H1 (cell line): Measurements from ENCODE around the gene AOPEP. TPM values are rescaled to one million over a fixed set of nuclear protein-coding genes. Genes with fewer than 3 reads are reported as not detected.

Source experiments
- CTCF ChIA-PET: fragments of 300-600 bp; sonication (Branson Sonifier 250); formaldehyde crosslinking; loops from one replicate; lab custom pipeline; 2021; ENCODE audit not compliant: partially characterized antibody; lab: Charles Lee
- POLR2A ChIA-PET: fragments of 300-600 bp; sonication (Branson Sonifier 250); formaldehyde crosslinking; loops from one replicate; lab custom pipeline; 2021; ENCODE audit warnings: inconsistent platforms; ENCODE audit not compliant: partially characterized antibody; lab: Charles Lee
- DNase-seq, 2 experiments: peaks; one replicate each; pipeline versions ENCODE4 v3.0.0 to v3.0.0-alpha.2; 2010 to 2022; ENCODE audit warnings: low spot score in 2 of 2, low read depth in 1 of 2, mixed read lengths in 1 of 2
- FAIRE-seq: peaks from 2 replicates; lab custom pipeline; 2011; peaks lifted over from hg19 to GRCh38; lab: Jason Lieb, UNC
- H2AFZ ChIP-seq: 2 replicates; pipeline ENCODE4 v1.8.1; 2012; ENCODE audit warnings: low read length, inconsistent platforms
- H2AK5ac ChIP-seq: 2 replicates; pipeline ENCODE4 v1.6.1; 2013; ENCODE audit warnings: low read depth, low read length
- H2BK120ac ChIP-seq: replicated peaks from 2 replicates; pipeline ENCODE3; 2013; ENCODE audit warnings: low read depth, low read length, inconsistent platforms
- H2BK12ac ChIP-seq: 2 replicates; pipeline ENCODE4 v1.6.1; 2013; ENCODE audit warnings: low read depth, low read length
- H2BK15ac ChIP-seq: 2 replicates; pipeline ENCODE4 v1.6.1; 2013; ENCODE audit warnings: low read length
- H2BK20ac ChIP-seq: 2 replicates; pipeline ENCODE4 v1.6.1; 2013; ENCODE audit warnings: low read length
- H2BK5ac ChIP-seq: 2 replicates; pipeline ENCODE4 v1.6.1; 2013; ENCODE audit warnings: low read depth, low read length
- H3K14ac ChIP-seq: 2 replicates; pipeline ENCODE4 v1.6.1; 2013; ENCODE audit warnings: inconsistent platforms; ENCODE audit not compliant: insufficient read length
- H3K18ac ChIP-seq: 2 replicates; pipeline ENCODE4 v1.6.1; 2013; ENCODE audit warnings: low read length; ENCODE audit errors: extremely low read depth
- H3K23ac ChIP-seq: 2 replicates; pipeline ENCODE4 v1.6.1; 2013; ENCODE audit warnings: inconsistent platforms; ENCODE audit not compliant: insufficient read length
- H3K23me2 ChIP-seq: 2 replicates; pipeline ENCODE4 v1.6.1; 2013; ENCODE audit warnings: low read depth, low read length
- H3K27ac ChIP-seq: 2 replicates; pipeline ENCODE4 v1.6.1; 2011; ENCODE audit warnings: low read depth, low read length, inconsistent platforms
- H3K27me3 ChIP-seq, 4 experiments: replicated peaks in 1 of 4; 1 replicate in 1 of 4; 2 replicates in 3 of 4; pipeline versions ENCODE4 v1.6.1 to v1.8.1; 2011 to 2013; ENCODE audit warnings: low read length in 3 of 4, mild to moderate bottlenecking in 3 of 4, inconsistent platforms in 2 of 4, mixed read lengths in 2 of 4, moderate library complexity in 1 of 4; ENCODE audit not compliant: control insufficient read depth in 3 of 4, insufficient read depth in 3 of 4; ENCODE audit errors: extremely low read depth in 1 of 4
- H3K36me3 ChIP-seq, 4 experiments: 2 replicates each; pipeline versions ENCODE4 v1.6.1 to v1.8.1; 2011 to 2013; ENCODE audit warnings: mild to moderate bottlenecking in 4 of 4, low read length in 3 of 4, moderate library complexity in 2 of 4, control low read depth in 1 of 4, inconsistent platforms in 1 of 4; ENCODE audit not compliant: insufficient read depth in 4 of 4, control insufficient read depth in 2 of 4
- H3K4ac ChIP-seq: replicated peaks from 2 replicates; pipeline ENCODE3; 2013; ENCODE audit warnings: low read length, low read depth, mixed read lengths, inconsistent platforms; ENCODE audit not compliant: insufficient read length
- H3K4me1 ChIP-seq, 4 experiments: replicated peaks in 1 of 4; 1 replicate in 1 of 4; 2 replicates in 3 of 4; pipeline versions ENCODE4 v1.6.1 to v1.8.1; 2011 to 2013; ENCODE audit warnings: low read length in 3 of 4, inconsistent platforms in 2 of 4, mixed read lengths in 1 of 4; ENCODE audit not compliant: insufficient read depth in 4 of 4, control insufficient read depth in 3 of 4
- H3K4me2 ChIP-seq, 2 experiments: 2 replicates each; pipeline versions ENCODE4 v1.6.1 to v1.8.1; 2011 to 2013; ENCODE audit warnings: low read depth in 2 of 2, low read length in 2 of 2, control low read depth in 1 of 2, inconsistent platforms in 1 of 2, mild to moderate bottlenecking in 1 of 2; ENCODE audit not compliant: insufficient read depth in 1 of 2
- H3K4me3 ChIP-seq, 4 experiments: fragments of 200-600, 300-600 bp in 1 of 4; sonication (generic), shearing (Covaris generic), sonication (Bioruptor Twin) in 1 of 4; 2 replicates each; pipeline versions ENCODE4 v1.5.1 to v1.8.1; 2011 to 2016; ENCODE audit warnings: low read length in 4 of 4, low read depth in 3 of 4, control low read depth in 2 of 4, inconsistent platforms in 2 of 4, mild to moderate bottlenecking in 2 of 4, mixed read lengths in 1 of 4, moderate library complexity in 1 of 4; ENCODE audit not compliant: insufficient read depth in 2 of 4; ENCODE audit errors: extremely low read depth in 1 of 4
- H3K56ac ChIP-seq: replicated peaks from 2 replicates; pipeline ENCODE3; 2013; ENCODE audit warnings: low read depth, mild to moderate bottlenecking, mixed read lengths, low read length, inconsistent platforms; ENCODE audit not compliant: insufficient read length
- H3K79me1 ChIP-seq: 2 replicates; pipeline ENCODE4 v1.6.1; 2013; ENCODE audit warnings: low read depth, low read length, control low read depth
- H3K79me2 ChIP-seq, 2 experiments: 2 replicates each; pipeline versions ENCODE4 v1.6.1 to v1.8.1; 2012 to 2013; ENCODE audit warnings: low read length in 2 of 2, mild to moderate bottlenecking in 2 of 2, inconsistent platforms in 1 of 2; ENCODE audit not compliant: insufficient read depth in 2 of 2, control insufficient read depth in 1 of 2
- H3K9ac ChIP-seq, 4 experiments: replicated peaks in 1 of 4; 1 replicate in 1 of 4; 2 replicates in 3 of 4; pipeline versions ENCODE4 v1.6.1 to v1.8.1; 2011 to 2013; ENCODE audit warnings: low read depth in 3 of 4, low read length in 3 of 4, control low read depth in 2 of 4, mild to moderate bottlenecking in 2 of 4, moderate library complexity in 2 of 4, inconsistent platforms in 1 of 4; ENCODE audit errors: extremely low read depth in 1 of 4
- H3K9me3 ChIP-seq, 2 experiments: 2 replicates each; pipeline versions ENCODE4 v1.6.1 to v1.8.1; 2012 to 2013; ENCODE audit warnings: mild to moderate bottlenecking in 2 of 2, moderate library complexity in 2 of 2, control low read depth in 1 of 2, inconsistent platforms in 1 of 2, low read depth in 1 of 2, low read length in 1 of 2, mixed read lengths in 1 of 2; ENCODE audit not compliant: insufficient read depth in 2 of 2
- H4K20me1 ChIP-seq, 2 experiments: replicated peaks in 1 of 2; 2 replicates each; pipeline versions ENCODE3 to v1.8.1; 2011 to 2013; ENCODE audit warnings: inconsistent platforms in 2 of 2, low read length in 2 of 2, mild to moderate bottlenecking in 1 of 2; ENCODE audit not compliant: insufficient read depth in 2 of 2, control insufficient read depth in 1 of 2
- H4K5ac ChIP-seq: 2 replicates; pipeline ENCODE4 v1.6.1; 2013; ENCODE audit warnings: low read length, low read depth, mixed read lengths, inconsistent platforms; ENCODE audit not compliant: insufficient read length
- H4K8ac ChIP-seq: 2 replicates; pipeline ENCODE4 v1.8.0; 2013; ENCODE audit warnings: mild to moderate bottlenecking, moderate library complexity, low read length, inconsistent platforms; ENCODE audit not compliant: insufficient read depth; ENCODE audit errors: extremely low read depth
- H4K91ac ChIP-seq: replicated peaks from 2 replicates; pipeline ENCODE3; 2013; ENCODE audit warnings: low read length, mixed read lengths, inconsistent platforms; ENCODE audit not compliant: insufficient read length
- EGR1 ChIP-seq: IDR thresholded peaks from 2 replicates; pipeline ENCODE4 v1.6.1; 2011; ENCODE audit warnings: low read depth, low read length, borderline replicate concordance
- WGBS, 2 experiments: shearing (Covaris generic) in 1 of 2; methylation state at CpG; one replicate each; pipeline versions ENCODE4 v1.1.6 to v1.1.7; 2013 to 2015; ENCODE audit warnings: low lambda C conversion rate in 2 of 2, mixed read lengths in 2 of 2, inconsistent platforms in 1 of 2, low coverage in 1 of 2, missing lambda C conversion rate in 1 of 2; ENCODE audit not compliant: insufficient replicate concordance in 2 of 2, insufficient coverage in 1 of 2, insufficient read length in 1 of 2; ENCODE audit errors: extremely low coverage in 1 of 2, missing lambda C conversion rate in 1 of 2; 5-methylcytosine and 5-hydroxymethylcytosine counted together
- polyA plus RNA-seq, 7 experiments: library from polyadenylated mRNA; depleted of rRNA in 3 of 7; stranded (reverse) in 5 of 7; unstranded in 2 of 7; fragments of >200 nt in 5 of 7; fragments of 200-250 nt in 2 of 7; gene quantifications; 1 replicate in 5 of 7; 2 replicates in 1 of 7; 4 replicates in 1 of 7; pipeline versions ENCODE4 v1.2.1 to v1.2.3, GENCODE V29; 2011 to 2013; ENCODE audit warnings: missing spikeins in 2 of 7, mixed read lengths in 2 of 7
- total RNA-seq: library from RNA; stranded (reverse); fragmentation: NEBNext Ultra II Directional; extraction: Animal tissue kit (Norgen Biotek cat#: 25700); gene quantifications from 2 replicates; pipeline ENCODE4 v1.2.1, GENCODE V29; 2021
- TF ChIP-seq, protein P1 (sequence below), 3 experiments: IDR thresholded peaks; 1 replicate in 2 of 3; 2 replicates in 1 of 3; pipeline versions ENCODE4 v1.5.1 to v1.6.1; 2011; ENCODE audit warnings: low read length in 3 of 3, mild to moderate bottlenecking in 3 of 3, inconsistent platforms in 2 of 3, low read depth in 1 of 3, moderate library complexity in 1 of 3; ENCODE audit not compliant: insufficient read depth in 1 of 3; ENCODE audit errors: control extremely low read depth in 1 of 3

Gene AOPEP
- total and polyA plus RNA-seq, 2 of the 8 experiments (the other 6 are each of a cell fraction or from before 2014, with no cell fraction given) = 6.1 to 14.3 TPM

DNA sequence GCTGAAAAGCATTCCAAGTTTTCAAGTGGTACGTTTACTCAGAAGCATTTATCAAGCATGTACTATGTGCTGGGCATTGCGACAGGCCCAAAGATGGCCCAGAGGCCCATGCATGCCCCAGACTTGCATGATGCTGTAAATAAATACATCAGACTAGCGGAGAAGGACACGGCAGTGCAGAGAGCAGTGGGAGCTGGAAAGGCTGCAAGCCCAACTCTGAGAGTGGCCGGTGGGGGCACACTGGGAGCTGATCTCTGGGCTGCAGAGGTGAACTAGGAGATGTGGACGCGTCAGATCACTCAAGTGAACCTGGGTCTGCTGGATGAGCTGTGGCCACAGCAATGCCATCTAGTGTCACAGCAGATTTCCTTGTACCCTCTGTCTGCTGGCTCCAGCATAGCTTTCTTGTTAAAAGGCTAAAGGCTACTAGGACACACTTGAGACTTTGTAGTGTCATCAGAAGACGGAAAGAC is 344.1 kb downstream of the AOPEP start:
- no peaks in the 10 kb centered on the region for H3K23me2 ChIP-seq
- H2AFZ ChIP-seq = no peak overlapping the region
- no peak overlapping the region for H4K91ac ChIP-seq
- no peak overlapping the region for H2BK20ac ChIP-seq
- H2BK15ac ChIP-seq = no peak overlapping the region
- no peaks in the 10 kb centered on the region for H3K79me1 ChIP-seq
- H3K9me3 ChIP-seq = no peaks in the 10 kb centered on the region
- H3K4me2 ChIP-seq = no peak overlapping the region
- H2BK12ac ChIP-seq = no peak overlapping the region
- H3K27me3 ChIP-seq = no peaks in the 10 kb centered on the region
- no peak overlapping the region for H3K9ac ChIP-seq
- POLR2A ChIA-PET = interaction anchor here (0.8 kb wide), 1 partner anchor 47 kb away, joined by 3 read pairs; no protein-coding TSS in a partner anchor
- H2BK120ac ChIP-seq = no peak overlapping the region
- no peak overlapping the region for H4K8ac ChIP-seq
- H3K14ac ChIP-seq = no peak overlapping the region
- no peak overlapping the region for H3K23ac ChIP-seq
- no peak overlapping the region for H3K18ac ChIP-seq
- H3K27ac ChIP-seq = no peak overlapping the region
- CTCF ChIA-PET = interaction anchor here (0.7 to 3.6 kb wide), 14 partner anchors 10 to 615 kb away, joined by 3 to 20 read pairs (median 3); no protein-coding TSS in a partner anchor
- TF ChIP-seq, protein P1, sequence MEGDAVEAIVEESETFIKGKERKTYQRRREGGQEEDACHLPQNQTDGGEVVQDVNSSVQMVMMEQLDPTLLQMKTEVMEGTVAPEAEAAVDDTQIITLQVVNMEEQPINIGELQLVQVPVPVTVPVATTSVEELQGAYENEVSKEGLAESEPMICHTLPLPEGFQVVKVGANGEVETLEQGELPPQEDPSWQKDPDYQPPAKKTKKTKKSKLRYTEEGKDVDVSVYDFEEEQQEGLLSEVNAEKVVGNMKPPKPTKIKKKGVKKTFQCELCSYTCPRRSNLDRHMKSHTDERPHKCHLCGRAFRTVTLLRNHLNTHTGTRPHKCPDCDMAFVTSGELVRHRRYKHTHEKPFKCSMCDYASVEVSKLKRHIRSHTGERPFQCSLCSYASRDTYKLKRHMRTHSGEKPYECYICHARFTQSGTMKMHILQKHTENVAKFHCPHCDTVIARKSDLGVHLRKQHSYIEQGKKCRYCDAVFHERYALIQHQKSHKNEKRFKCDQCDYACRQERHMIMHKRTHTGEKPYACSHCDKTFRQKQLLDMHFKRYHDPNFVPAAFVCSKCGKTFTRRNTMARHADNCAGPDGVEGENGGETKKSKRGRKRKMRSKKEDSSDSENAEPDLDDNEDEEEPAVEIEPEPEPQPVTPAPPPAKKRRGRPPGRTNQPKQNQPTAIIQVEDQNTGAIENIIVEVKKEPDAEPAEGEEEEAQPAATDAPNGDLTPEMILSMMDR (IDR thresholded peaks at IDR 0.05; ENCODE audit: control extremely low read depth in 1 of 3, insufficient read depth in 1 of 3, low read depth in 1 of 3, low read length in 3 of 3) = peak in 1 of 3 experiments; percentile 0; a peak in 1 of 4 replicates
- TF ChIP-seq EGR1 = no peak
- no peak overlapping the region for H4K5ac ChIP-seq
- DNase-seq (no peak), FAIRE-seq (no peak)
- no peaks in the 10 kb centered on the region for H3K79me2 ChIP-seq
- no peaks in the 10 kb centered on the region for H3K36me3 ChIP-seq
- 89% methylated on average over 8 of the region's 8 CpGs; no CpG with 5 or more reads in 1 of the 2 experiments for WGBS, 2 experiments
- peaks cover 0 to 3% of the 10 kb centered on the region in 2 experiments for H4K20me1 ChIP-seq
- H3K4me3 ChIP-seq = no peak overlapping the region
- H2BK5ac ChIP-seq = no peak overlapping the region; the same call in 1 of the 2 replicates
- no peak overlapping the region for H3K4ac ChIP-seq
- H2AK5ac ChIP-seq = no peak overlapping the region
- H3K4me1 ChIP-seq = peaks cover 0 to 3% (median 0%) of the 10 kb centered on the region in 4 experiments; a peak in 1 of 7 replicates
- H3K56ac ChIP-seq = no peak overlapping the region
